ENCODE data around the gene RELN. TPM values are rescaled to one million over a fixed set of nuclear protein-coding genes. Genes with fewer than 3 reads are reported as not detected.

RELN gene
- total RNA-seq, 4 donors from 2014 or later, result 2.2 to 8.6 (median 3.5) TPM

DNA sequence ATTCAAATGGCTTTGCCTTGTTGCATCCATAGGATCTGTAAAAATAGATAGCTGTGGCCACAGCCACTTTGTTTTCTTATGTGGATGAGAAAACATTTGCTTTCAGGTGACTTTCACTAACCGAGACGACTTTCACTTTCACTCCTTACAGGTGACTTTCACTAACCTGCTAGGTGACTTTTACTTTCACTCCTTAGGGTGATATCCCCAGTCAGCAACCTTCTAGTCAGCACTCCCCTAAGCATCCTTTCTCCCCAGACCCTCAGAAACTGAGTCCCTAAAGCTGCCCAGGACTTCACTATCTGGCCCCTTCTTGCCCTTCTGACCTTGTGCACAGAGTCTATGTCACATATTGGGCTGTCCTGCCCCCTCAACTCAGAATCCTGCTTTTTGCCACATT, 177.5 kb downstream of the RELN start:
- WGBS, 2 donors (ENCODE audit: low coverage in 1 of 2), result 66 to 79% methylated on average over 2 of the region's 2 CpGs
- ATAC-seq, result no peak
- TF ChIP-seq POLR2AphosphoS5 (IDR thresholded peaks at IDR 0.05) (no peak), EP300 (IDR thresholded peaks at IDR 0.05) (no peak), POLR2A (IDR thresholded peaks at IDR 0.05) (no peak)
- TF ChIP-seq, protein P1, sequence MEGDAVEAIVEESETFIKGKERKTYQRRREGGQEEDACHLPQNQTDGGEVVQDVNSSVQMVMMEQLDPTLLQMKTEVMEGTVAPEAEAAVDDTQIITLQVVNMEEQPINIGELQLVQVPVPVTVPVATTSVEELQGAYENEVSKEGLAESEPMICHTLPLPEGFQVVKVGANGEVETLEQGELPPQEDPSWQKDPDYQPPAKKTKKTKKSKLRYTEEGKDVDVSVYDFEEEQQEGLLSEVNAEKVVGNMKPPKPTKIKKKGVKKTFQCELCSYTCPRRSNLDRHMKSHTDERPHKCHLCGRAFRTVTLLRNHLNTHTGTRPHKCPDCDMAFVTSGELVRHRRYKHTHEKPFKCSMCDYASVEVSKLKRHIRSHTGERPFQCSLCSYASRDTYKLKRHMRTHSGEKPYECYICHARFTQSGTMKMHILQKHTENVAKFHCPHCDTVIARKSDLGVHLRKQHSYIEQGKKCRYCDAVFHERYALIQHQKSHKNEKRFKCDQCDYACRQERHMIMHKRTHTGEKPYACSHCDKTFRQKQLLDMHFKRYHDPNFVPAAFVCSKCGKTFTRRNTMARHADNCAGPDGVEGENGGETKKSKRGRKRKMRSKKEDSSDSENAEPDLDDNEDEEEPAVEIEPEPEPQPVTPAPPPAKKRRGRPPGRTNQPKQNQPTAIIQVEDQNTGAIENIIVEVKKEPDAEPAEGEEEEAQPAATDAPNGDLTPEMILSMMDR (IDR thresholded peaks at IDR 0.05), result no peak
- H3K36me3 ChIP-seq, result no peaks in the 10 kb centered on the region
- no peaks in the 10 kb centered on the region for H3K9me3 ChIP-seq
- no peak overlapping the region for H3K27ac ChIP-seq
- H3K4me3 ChIP-seq, result no peak overlapping the region
- no peaks in the 10 kb centered on the region for H3K4me1 ChIP-seq
- no peaks in the 10 kb centered on the region for H3K27me3 ChIP-seq

DNA sequence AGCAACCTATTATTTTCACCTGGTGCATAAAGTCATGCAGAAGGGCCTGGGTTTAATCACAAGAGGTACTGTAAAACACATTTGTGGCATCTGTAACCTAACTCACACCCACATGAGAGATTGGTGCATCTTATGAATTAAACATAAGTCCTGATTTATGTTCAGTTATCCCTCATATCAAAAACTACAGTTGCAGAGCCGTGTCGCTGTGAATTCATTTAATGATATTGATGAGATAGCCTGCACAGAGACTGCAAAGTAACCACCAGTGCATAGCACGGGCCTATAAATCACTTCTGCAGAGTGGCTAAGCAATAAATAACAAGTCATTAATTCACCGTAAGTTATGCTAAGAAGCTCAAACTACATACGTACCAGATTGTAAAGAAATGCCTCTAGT, 178.2 kb downstream of the RELN start:
- WGBS, 2 donors (ENCODE audit: low coverage in 1 of 2), result 36% methylated on average over 5 of the region's 5 CpGs
- Histone ChIP-seq H3K4me3 (no peak overlapping the region), H3K36me3 (no peaks in the 10 kb centered on the region), H3K9me3 (no peaks in the 10 kb centered on the region), H3K4me1 (no peaks in the 10 kb centered on the region), H3K27me3 (no peaks in the 10 kb centered on the region), H3K27ac (no peak overlapping the region)
- TF ChIP-seq, protein P1 (IDR thresholded peaks at IDR 0.05), result no peak
- TF ChIP-seq EP300 (IDR thresholded peaks at IDR 0.05) (no peak), POLR2AphosphoS5 (IDR thresholded peaks at IDR 0.05) (no peak), POLR2A (IDR thresholded peaks at IDR 0.05) (no peak)
- ATAC-seq, result no peak

DNA sequence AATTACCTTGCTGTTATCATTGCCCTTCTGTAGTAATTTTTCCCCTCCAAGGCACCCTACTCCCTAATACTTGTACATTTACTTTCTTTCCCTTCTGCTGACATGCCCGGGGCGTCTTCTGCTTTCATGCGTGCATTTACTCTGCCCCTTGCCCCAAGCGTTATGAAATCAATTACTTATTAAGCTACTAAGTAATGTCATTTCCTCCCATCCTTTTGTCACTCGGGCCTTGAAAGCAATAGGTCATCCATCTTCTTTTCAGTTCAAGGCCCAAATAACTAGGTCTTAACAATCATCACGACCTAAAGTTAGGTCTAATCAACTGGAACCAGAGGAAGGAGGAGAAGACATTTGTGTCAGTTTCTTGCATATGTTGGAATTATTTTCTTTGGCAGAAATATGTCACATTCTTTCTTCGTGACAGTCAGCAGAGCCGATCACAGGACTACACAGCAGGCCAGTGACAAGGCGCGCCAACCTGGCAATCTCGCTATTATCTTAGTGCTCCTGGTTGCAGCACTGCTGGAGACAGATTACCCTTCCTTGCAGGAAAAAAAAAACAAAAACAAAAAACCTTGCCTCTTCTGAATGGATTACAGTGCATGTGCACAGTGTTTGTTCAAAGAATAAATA, 179.2 kb downstream of the RELN start:
- TF ChIP-seq POLR2AphosphoS5 (IDR thresholded peaks at IDR 0.05), result no peak
- TF ChIP-seq EP300 (IDR thresholded peaks at IDR 0.05), result no peak
- TF ChIP-seq, protein P1 (IDR thresholded peaks at IDR 0.05), result no peak
- no peak for TF ChIP-seq POLR2A (IDR thresholded peaks at IDR 0.05)
- no peak for ATAC-seq
- 39 to 48% methylated on average over 10 to 11 of the region's 11 CpGs for WGBS, 2 donors (ENCODE audit: low coverage in 1 of 2)
- H3K27me3 ChIP-seq, result no peaks in the 10 kb centered on the region
- no peaks in the 10 kb centered on the region for H3K36me3 ChIP-seq
- no peaks in the 10 kb centered on the region for H3K9me3 ChIP-seq
- no peak overlapping the region for H3K27ac ChIP-seq
- H3K4me1 ChIP-seq, result no peaks in the 10 kb centered on the region
- H3K4me3 ChIP-seq, result no peak overlapping the region

DNA sequence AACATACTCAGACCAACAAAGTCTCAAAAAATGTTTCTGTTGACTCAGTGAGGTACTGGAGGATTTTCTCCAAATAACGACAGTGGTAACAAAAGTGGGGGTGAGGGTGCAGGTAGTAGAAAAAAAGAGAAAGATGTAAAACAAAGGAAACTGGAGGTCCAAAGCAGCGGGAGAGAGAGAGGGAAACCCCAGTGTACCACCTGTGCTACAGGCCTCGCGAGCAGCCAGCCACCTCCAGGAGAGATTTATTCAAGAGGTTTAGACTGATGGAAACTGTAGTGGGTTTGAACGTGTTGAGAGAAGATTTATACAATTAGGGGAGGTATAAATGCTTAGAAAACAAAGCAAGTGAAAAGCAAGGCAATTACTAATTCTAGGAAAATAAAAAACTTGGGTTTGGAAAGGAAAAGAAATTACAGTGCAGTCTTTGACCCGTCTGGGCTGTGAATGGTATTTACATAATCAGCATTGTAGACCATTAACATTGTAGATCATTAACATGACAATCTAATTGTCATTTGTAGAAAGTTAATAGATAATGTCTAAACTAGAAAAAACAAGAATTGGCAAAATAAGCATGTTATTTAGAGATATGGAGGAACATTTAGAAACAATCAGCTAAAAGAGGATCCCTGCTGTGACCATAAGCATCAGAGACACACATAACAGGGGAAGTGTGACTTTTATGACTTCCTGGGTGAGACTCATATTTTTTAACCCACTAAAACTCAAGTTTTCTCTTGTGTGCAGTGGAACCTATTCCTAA, 180.0 kb downstream of the RELN start:
- TF ChIP-seq, protein P1 (IDR thresholded peaks at IDR 0.05), result no peak
- no peak for TF ChIP-seq POLR2AphosphoS5 (IDR thresholded peaks at IDR 0.05)
- no peak for TF ChIP-seq EP300 (IDR thresholded peaks at IDR 0.05)
- TF ChIP-seq POLR2A (IDR thresholded peaks at IDR 0.05), result no peak
- ATAC-seq, result no peak
- Histone ChIP-seq H3K36me3 (no peaks in the 10 kb centered on the region), H3K27ac (no peak overlapping the region), H3K27me3 (no peaks in the 10 kb centered on the region), H3K4me3 (no peak overlapping the region), H3K9me3 (no peaks in the 10 kb centered on the region), H3K4me1 (no peaks in the 10 kb centered on the region)
- WGBS, 2 donors (ENCODE audit: low coverage in 1 of 2), result 58 to 60% methylated on average over 5 to 6 of the region's 6 CpGs

DNA sequence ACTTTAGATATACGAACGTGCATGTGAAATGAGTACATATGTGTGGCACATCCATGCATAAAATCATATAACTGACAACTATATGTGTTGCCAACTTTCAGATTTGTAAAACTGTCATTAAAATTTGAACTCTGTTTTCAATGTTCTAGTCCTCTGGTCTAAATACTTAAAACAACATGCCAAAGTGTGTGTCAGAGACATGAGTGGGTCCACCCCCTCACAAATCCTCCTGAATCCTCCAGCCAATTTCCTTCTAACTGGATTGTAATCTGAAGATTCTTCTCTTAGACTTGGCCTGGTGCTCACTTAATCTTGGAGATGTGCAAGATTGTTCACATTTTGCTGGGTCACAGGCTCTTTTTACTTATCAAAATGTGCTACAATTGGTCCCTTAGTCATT, 184.1 kb downstream of the RELN start:
- ATAC-seq, result no peak
- H3K4me3 ChIP-seq, result no peak overlapping the region
- no peaks in the 10 kb centered on the region for H3K4me1 ChIP-seq
- TF ChIP-seq, protein P1 (IDR thresholded peaks at IDR 0.05), result no peak
- TF ChIP-seq EP300 (IDR thresholded peaks at IDR 0.05) (no peak), POLR2A (IDR thresholded peaks at IDR 0.05) (no peak), POLR2AphosphoS5 (IDR thresholded peaks at IDR 0.05) (no peak)
- no peaks in the 10 kb centered on the region for H3K9me3 ChIP-seq
- H3K36me3 ChIP-seq, result no peaks in the 10 kb centered on the region
- no peak overlapping the region for H3K27ac ChIP-seq
- no peaks in the 10 kb centered on the region for H3K27me3 ChIP-seq
- WGBS, 2 donors (ENCODE audit: low coverage in 1 of 2), result 56 to 77% methylated on average over 2 of the region's 2 CpGs

Measured in gastroesophageal sphincter (tissue), 4 donors.